Endothelial cell of umbilical vein (primary cell): ENCODE measurements around the gene RHOB. TPM values are rescaled to one million over a fixed set of nuclear protein-coding genes. Genes with fewer than 3 reads are reported as not detected.

Experiments used
- BruUV-seq: library from RNA; stranded (reverse); fragments of 400-500 nt; replicated peaks from 2 replicates; lab custom pipeline; 2021; lab: Mats Ljungman, UMichigan
- CTCF ChIA-PET: fragments of 300-600, 350-600 bp; sonication (Branson Sonifier 250); formaldehyde crosslinking; loops from one replicate; lab custom pipeline; 2021; ENCODE audit warnings: antibody characterized with exemption, inconsistent platforms; lab: Charles Lee
- POLR2A ChIA-PET: fragments of 300-600, 350-600 bp; sonication (Branson Sonifier 250); formaldehyde crosslinking; loops from one replicate; lab custom pipeline; 2021; ENCODE audit warnings: antibody characterized with exemption, inconsistent platforms; lab: Charles Lee
- DNase-seq: peaks from one replicate; pipeline ENCODE4 v3.0.0-alpha.2; 2011; ENCODE audit warnings: low read depth, low spot score
- FAIRE-seq: peaks from 2 replicates; lab custom pipeline; 2011; peaks lifted over from hg19 to GRCh38; lab: Jason Lieb, UNC
- H2AFZ ChIP-seq: 2 replicates; pipeline ENCODE4 v1.6.0; 2012; ENCODE audit warnings: low read depth, low read length, control low read depth, inconsistent platforms
- H3K27ac ChIP-seq: 2 replicates; pipeline ENCODE4 v1.5.1; 2011; ENCODE audit warnings: low read depth, mild to moderate bottlenecking, control low read depth, low read length, moderate library complexity; ENCODE audit not compliant: insufficient read depth
- H3K27me3 ChIP-seq, 2 experiments: 2 replicates each; pipeline versions ENCODE4 v1.6.0 to v1.6.1; 2011; ENCODE audit warnings: low read length in 2 of 2, mixed read lengths in 1 of 2; ENCODE audit not compliant: control insufficient read depth in 2 of 2, insufficient read depth in 2 of 2
- H3K36me3 ChIP-seq, 2 experiments: 2 replicates in 1 of 2; 3 replicates in 1 of 2; pipeline ENCODE4 v1.5.1; 2011; ENCODE audit warnings: low read length in 2 of 2, mild to moderate bottlenecking in 1 of 2, moderate library complexity in 1 of 2; ENCODE audit not compliant: control insufficient read depth in 2 of 2, insufficient read depth in 2 of 2; ENCODE audit errors: extremely low read depth in 1 of 2
- H3K4me1 ChIP-seq: 3 replicates; pipeline ENCODE4 v1.5.1; 2011; ENCODE audit warnings: mild to moderate bottlenecking, low read length; ENCODE audit not compliant: control insufficient read depth, insufficient read depth; ENCODE audit errors: extremely low read depth
- H3K4me2 ChIP-seq: 2 replicates; pipeline ENCODE4 v1.6.1; 2011; ENCODE audit warnings: low read length, control low read depth, mixed read lengths; ENCODE audit not compliant: insufficient read depth
- H3K4me3 ChIP-seq, 3 experiments: fragments of 200-600 bp in 1 of 3; sonication (generic), shearing (Covaris generic) in 1 of 3; replicated peaks in 1 of 3; 2 replicates each; pipeline ENCODE4 v1.5.1; 2011 to 2016; ENCODE audit warnings: control low read depth in 3 of 3, low read length in 3 of 3, mild to moderate bottlenecking in 2 of 3, inconsistent platforms in 1 of 3, low read depth in 1 of 3, moderate library complexity in 1 of 3; ENCODE audit not compliant: insufficient read depth in 1 of 3
- H3K79me2 ChIP-seq: 2 replicates; pipeline ENCODE4 v1.6.0; 2012; ENCODE audit warnings: low read length, inconsistent platforms; ENCODE audit not compliant: control insufficient read depth, insufficient read depth
- H3K9ac ChIP-seq: replicated peaks from 2 replicates; pipeline ENCODE3; 2011; ENCODE audit warnings: low read length, control low read depth; ENCODE audit not compliant: insufficient read depth; ENCODE audit errors: extremely low read depth
- H3K9me1 ChIP-seq: replicated peaks from 3 replicates; pipeline ENCODE4 v1.6.0; 2011; ENCODE audit warnings: mild to moderate bottlenecking, low read length; ENCODE audit not compliant: control insufficient read depth, insufficient read depth; ENCODE audit errors: extremely low read depth
- H3K9me3 ChIP-seq: replicated peaks from 2 replicates; pipeline ENCODE4 v1.5.1; 2012; ENCODE audit warnings: low read length, inconsistent platforms; ENCODE audit not compliant: control insufficient read depth, insufficient read depth
- H4K20me1 ChIP-seq: replicated peaks from 2 replicates; pipeline ENCODE3; 2011; ENCODE audit warnings: mild to moderate bottlenecking, low read length; ENCODE audit not compliant: control insufficient read depth, insufficient read depth; ENCODE audit errors: extremely low read depth
- EZH2 ChIP-seq: IDR thresholded peaks from 2 replicates; pipeline ENCODE4 v1.6.1; 2012; ENCODE audit warnings: borderline replicate concordance, low read depth, mild to moderate bottlenecking, moderate library complexity, low read length, inconsistent platforms; ENCODE audit not compliant: severe bottlenecking
- FOS ChIP-seq: IDR thresholded peaks from 2 replicates; pipeline ENCODE4 v1.6.1; 2011; ENCODE audit warnings: mild to moderate bottlenecking, low read length, moderate library complexity, borderline replicate concordance; ENCODE audit not compliant: insufficient read depth
- GATA2 ChIP-seq: IDR thresholded peaks from 2 replicates; pipeline ENCODE4 v1.7.0; 2011; ENCODE audit warnings: low read depth, mild to moderate bottlenecking, moderate library complexity, mixed read lengths, low read length; ENCODE audit not compliant: insufficient read length, insufficient read depth
- MYC ChIP-seq: IDR thresholded peaks from one replicate; pipeline ENCODE4 v1.6.1; 2011; ENCODE audit warnings: mild to moderate bottlenecking, low read depth, low read length
- POLR2A ChIP-seq: IDR thresholded peaks from 2 replicates; pipeline ENCODE4 v1.6.1; 2012; ENCODE audit warnings: low read depth, mild to moderate bottlenecking, control low read depth, low read length
- POLR2AphosphoS5 ChIP-seq: IDR thresholded peaks from 2 replicates; pipeline ENCODE4 v1.6.1; 2012; ENCODE audit warnings: low read depth, mild to moderate bottlenecking, control low read depth, low read length, moderate library complexity; ENCODE audit not compliant: insufficient read depth
- dilution Hi-C: fragments of 300-500 bp; cut with MboI; formaldehyde crosslinking; loops from one replicate; pipeline ENCODE4 v1.15.0; 2019; ENCODE audit warnings: low sequenced_read_pairs; ENCODE audit not compliant: extremely low pct_ligation_motif_present
- intact Hi-C: fragments of 100-400 bp; cut with micrococcal nuclease; formaldehyde crosslinking; loops from one replicate; pipeline ENCODE4 v1.10.0; 2022
- polyA plus RNA-seq, 4 experiments: library from polyadenylated mRNA; depleted of rRNA in 3 of 4; stranded (reverse) in 3 of 4; unstranded in 1 of 4; fragments of >200 nt; gene quantifications; 2 replicates each; pipeline versions ENCODE4 v1.2.1 to v1.2.3, GENCODE V29; 2011 to 2012; ENCODE audit warnings: missing spikeins in 1 of 4
- total RNA-seq: library from RNA; stranded (reverse); gene quantifications from 2 replicates; pipeline ENCODE4 v1.2.3, GENCODE V29; 2021
- TF ChIP-seq, protein P1 (sequence below), 2 donors: IDR thresholded peaks; 1 replicate in 1 of 2; 2 replicates in 1 of 2; pipeline ENCODE4 v1.5.1; 2011; ENCODE audit warnings: low read length in 2 of 2, mild to moderate bottlenecking in 2 of 2, moderate library complexity in 2 of 2, control low read depth in 1 of 2, inconsistent platforms in 1 of 2, low read depth in 1 of 2; ENCODE audit not compliant: insufficient read depth in 1 of 2; ENCODE audit errors: extremely low read depth in 1 of 2

RHOB gene
- total and polyA plus RNA-seq, 2 donors (not counting 3 experiments of a cell fraction or from before 2014, with no cell fraction given), result 830 to 1,101 TPM

DNA sequence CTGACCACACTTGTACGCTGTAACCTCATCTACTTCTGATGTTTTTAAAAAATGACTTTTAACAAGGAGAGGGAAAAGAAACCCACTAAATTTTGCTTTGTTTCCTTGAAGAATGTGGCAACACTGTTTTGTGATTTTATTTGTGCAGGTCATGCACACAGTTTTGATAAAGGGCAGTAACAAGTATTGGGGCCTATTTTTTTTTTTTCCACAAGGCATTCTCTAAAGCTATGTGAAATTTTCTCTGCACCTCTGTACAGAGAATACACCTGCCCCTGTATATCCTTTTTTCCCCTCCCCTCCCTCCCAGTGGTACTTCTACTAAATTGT lies 2.1 kb downstream of the RHOB start:
- H3K9ac ChIP-seq, result peak overlapping the region; percentile 92
- H3K36me3 ChIP-seq, result peaks cover 2 to 15% of the 10 kb centered on the region in 2 experiments
- H3K4me2 ChIP-seq, result peak overlapping the region; percentile 66
- peak; percentile 63 for TF ChIP-seq POLR2AphosphoS5
- TF ChIP-seq, protein P1, sequence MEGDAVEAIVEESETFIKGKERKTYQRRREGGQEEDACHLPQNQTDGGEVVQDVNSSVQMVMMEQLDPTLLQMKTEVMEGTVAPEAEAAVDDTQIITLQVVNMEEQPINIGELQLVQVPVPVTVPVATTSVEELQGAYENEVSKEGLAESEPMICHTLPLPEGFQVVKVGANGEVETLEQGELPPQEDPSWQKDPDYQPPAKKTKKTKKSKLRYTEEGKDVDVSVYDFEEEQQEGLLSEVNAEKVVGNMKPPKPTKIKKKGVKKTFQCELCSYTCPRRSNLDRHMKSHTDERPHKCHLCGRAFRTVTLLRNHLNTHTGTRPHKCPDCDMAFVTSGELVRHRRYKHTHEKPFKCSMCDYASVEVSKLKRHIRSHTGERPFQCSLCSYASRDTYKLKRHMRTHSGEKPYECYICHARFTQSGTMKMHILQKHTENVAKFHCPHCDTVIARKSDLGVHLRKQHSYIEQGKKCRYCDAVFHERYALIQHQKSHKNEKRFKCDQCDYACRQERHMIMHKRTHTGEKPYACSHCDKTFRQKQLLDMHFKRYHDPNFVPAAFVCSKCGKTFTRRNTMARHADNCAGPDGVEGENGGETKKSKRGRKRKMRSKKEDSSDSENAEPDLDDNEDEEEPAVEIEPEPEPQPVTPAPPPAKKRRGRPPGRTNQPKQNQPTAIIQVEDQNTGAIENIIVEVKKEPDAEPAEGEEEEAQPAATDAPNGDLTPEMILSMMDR (IDR thresholded peaks at IDR 0.05; ENCODE audit: extremely low read depth in 1 of 2, insufficient read depth in 1 of 2, low read depth in 1 of 2, low read length in 2 of 2), result no peak
- peaks cover 20% of the 10 kb centered on the region for H3K4me1 ChIP-seq
- no peak for DNase-seq
- FAIRE-seq, result no peak
- no peak overlapping the region for H2AFZ ChIP-seq
- H3K4me3 ChIP-seq, result peak overlapping the region; percentile 44 to 96 (median 94)
- ChIA-PET CTCF (interaction anchor here (1.1 to 5.4 kb wide), 5 partner anchors 38 to 186 kb away, joined by 4 to 86 read pairs (median 30); no protein-coding TSS in a partner anchor), POLR2A (interaction anchor here (0.6 to 7.6 kb wide), 10 partner anchors 10 to 186 kb away, joined by 3 to 310 read pairs (median 32); no protein-coding TSS in a partner anchor)
- intact Hi-C loops, result loop anchor here (10.0 kb wide), 1 partner anchor 376 kb away; the partner anchor contains the start of gene LDAH
- no peaks in the 10 kb centered on the region for H4K20me1 ChIP-seq
- H3K27ac ChIP-seq, result peak overlapping the region; percentile 76
- peaks cover 35% of the 10 kb centered on the region for H3K79me2 ChIP-seq
- no peaks in the 10 kb centered on the region for H3K9me1 ChIP-seq
- no peaks in the 10 kb centered on the region for H3K9me3 ChIP-seq
- BruUV-seq, result no TSS peak
- H3K27me3 ChIP-seq, result no peaks in the 10 kb centered on the region
- dilution Hi-C loops, result loop anchor here (10.0 kb wide), 1 partner anchor 186 kb away; no protein-coding TSS in a partner anchor

DNA sequence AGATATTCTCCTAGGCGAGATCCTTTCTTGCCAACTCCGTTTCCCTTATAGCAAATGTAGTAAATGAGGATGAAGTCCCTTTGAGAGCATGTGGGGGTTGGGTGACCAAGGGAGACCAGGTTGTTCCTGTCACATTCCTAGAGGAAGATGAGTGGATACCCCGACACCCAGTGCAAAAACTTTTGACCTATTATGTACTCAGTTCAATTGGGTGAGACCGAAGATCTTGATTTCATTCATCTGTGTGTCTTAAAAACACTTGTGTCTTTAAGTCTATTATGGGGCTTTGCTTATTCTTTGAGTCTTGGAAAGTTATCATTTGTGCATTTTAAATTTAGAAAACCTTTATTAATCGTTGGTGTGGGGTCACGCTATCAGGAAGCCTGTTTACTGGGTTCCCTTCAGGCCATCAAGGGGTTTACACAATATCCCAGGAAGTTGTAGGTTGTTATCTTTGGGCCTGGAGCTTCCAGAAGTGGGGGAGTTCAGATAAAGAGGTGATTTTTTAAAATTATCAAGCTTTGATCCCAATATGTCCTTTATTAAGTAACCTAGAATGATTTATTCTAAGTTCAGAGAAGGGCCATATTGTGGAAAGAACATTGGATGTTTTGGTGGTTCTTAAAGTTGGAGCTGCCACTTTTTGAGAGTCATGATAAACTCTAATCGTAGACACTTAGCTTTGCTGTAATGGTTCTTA lies 2.8 kb downstream of the RHOB start:
- ChIA-PET CTCF (interaction anchor here (0.6 to 5.4 kb wide), 10 partner anchors 11 to 304 kb away, joined by 3 to 86 read pairs (median 6); no protein-coding TSS in a partner anchor), POLR2A (interaction anchor here (0.6 to 7.6 kb wide), 15 partner anchors 10 to 193 kb away, joined by 3 to 310 read pairs (median 6); no protein-coding TSS in a partner anchor)
- H3K27me3 ChIP-seq, result no peaks in the 10 kb centered on the region
- H3K36me3 ChIP-seq, result peaks cover 2 to 15% of the 10 kb centered on the region in 2 experiments
- no peaks in the 10 kb centered on the region for H4K20me1 ChIP-seq
- TF ChIP-seq FOS, result no peak
- TF ChIP-seq, protein P1 (IDR thresholded peaks at IDR 0.05; ENCODE audit: extremely low read depth in 1 of 2, insufficient read depth in 1 of 2, low read depth in 1 of 2, low read length in 2 of 2), result peak in 1 of 2 donors; percentile 3
- peak; percentile 82 for TF ChIP-seq POLR2AphosphoS5
- TF ChIP-seq EZH2, result no peak
- TF ChIP-seq MYC, result no peak
- TF ChIP-seq GATA2, result no peak
- peak; percentile 9 for TF ChIP-seq POLR2A
- peaks cover 35% of the 10 kb centered on the region for H3K79me2 ChIP-seq
- peak overlapping the region; percentile 76 for H3K27ac ChIP-seq
- FAIRE-seq, result no peak
- H3K4me3 ChIP-seq, result peak overlapping the region; percentile 44 to 96 (median 94)
- H3K9me3 ChIP-seq, result no peaks in the 10 kb centered on the region
- dilution Hi-C loops (loop anchor here (10.0 kb wide), 1 partner anchor 185 kb away; no protein-coding TSS in a partner anchor), intact Hi-C loops (loop anchor here (1.0 to 10.0 kb wide), 5 partner anchors 66 to 375 kb away; partner anchors contain the start of gene LDAH)
- peak overlapping the region; percentile 92 for H3K9ac ChIP-seq
- no TSS peak for BruUV-seq
- peak overlapping the region; percentile 66 for H3K4me2 ChIP-seq
- peaks cover 14% of the 10 kb centered on the region for H3K4me1 ChIP-seq
- no peak overlapping the region for H2AFZ ChIP-seq
- peak; percentile 69 for DNase-seq
- no peaks in the 10 kb centered on the region for H3K9me1 ChIP-seq
